Naive thymus-derived CD8-positive, alpha-beta T cell (primary cell): ENCODE data around the gene ABCG1. TPM values are rescaled to one million over a fixed set of nuclear protein-coding genes. Genes with fewer than 3 reads are reported as not detected.

Experiments
- ATAC-seq, 2 donors: fragments of 150-1000 bp; cut with Tn5 transposase in 1 of 2; sonication (Bioruptor Pico), chemical (Tn5 transposase) in 1 of 2; 1 replicate in 1 of 2; 2 replicates in 1 of 2; pipeline ENCODE4 v1.10.0; 2021; ENCODE audit warnings: mild to moderate bottlenecking in 2 of 2, moderate library complexity in 2 of 2
- POLR2A ChIA-PET: fragments of 350-600 bp; sonication (Branson Sonifier 250); formaldehyde crosslinking; loops from one replicate; lab custom pipeline; 2021; ENCODE audit warnings: antibody characterized with exemption; lab: Charles Lee
- DNase-seq, 10 donors: peaks; one replicate each; pipeline versions ENCODE4 v3.0.0 to v3.0.0-alpha.2; 2020 to 2022
- H3K27ac Mint-ChIP-seq, 10 donors: one replicate each; pipeline ENCODE4 v1.8.0; 2020 to 2022; ENCODE audit warnings: mild to moderate bottlenecking in 10 of 10, mixed read lengths in 10 of 10, moderate library complexity in 4 of 10, inconsistent platforms in 1 of 10
- H3K27me3 Mint-ChIP-seq, 5 donors: one replicate each; pipeline ENCODE4 v1.8.0; 2021 to 2022; ENCODE audit warnings: mixed read lengths in 5 of 5
- H3K36me3 Mint-ChIP-seq, 3 donors: one replicate each; pipeline ENCODE4 v1.8.0; 2020 to 2022; ENCODE audit warnings: mixed read lengths in 3 of 3, mild to moderate bottlenecking in 2 of 3, inconsistent platforms in 1 of 3
- H3K4me1 Mint-ChIP-seq, 4 donors: one replicate each; pipeline ENCODE4 v1.8.0; 2021 to 2022; ENCODE audit warnings: mixed read lengths in 4 of 4
- H3K4me3 Mint-ChIP-seq, 10 donors: one replicate each; pipeline ENCODE4 v1.8.0; 2020 to 2022; ENCODE audit warnings: mild to moderate bottlenecking in 10 of 10, mixed read lengths in 10 of 10, moderate library complexity in 6 of 10, inconsistent platforms in 1 of 10
- H3K9me3 Mint-ChIP-seq, 9 donors: one replicate each; pipeline ENCODE4 v1.8.0; 2020 to 2022; ENCODE audit warnings: mixed read lengths in 9 of 9, mild to moderate bottlenecking in 3 of 9, inconsistent platforms in 1 of 9, moderate library complexity in 1 of 9
- polyA plus RNA-seq, 3 donors: library from polyadenylated mRNA; unstranded; fragments of 300-500 nt; fragmentation: Illumina TruSeq; gene quantifications; one replicate each; pipeline ENCODE4 v1.2.3, GENCODE V29; 2021
- total RNA-seq, 8 experiments: library from RNA in 2 of 8; stranded (reverse) in 2 of 8; gene quantifications; one replicate each; pipeline ENCODE4 v1.2.3 and lab custom pipeline; 2021 to 2026

The ABCG1 gene
- total and polyA plus RNA-seq, 5 experiments from 2014 or later, result 0.93 to 17.5 (median 11.2) TPM

- Mint-ChIP-seq H3K36me3 (peaks cover 0 to 39% (median 6%) of the 10 kb centered on the region in 3 donors), H3K27ac (no peak overlapping the region), H3K4me1 (peaks cover 13 to 26% (median 23%) of the 10 kb centered on the region in 4 donors), H3K4me3 (no peak overlapping the region), H3K27me3 (no peaks in the 10 kb centered on the region), H3K9me3 (no peaks in the 10 kb centered on the region)
- DNase-seq, result no peak
- ATAC-seq, result no peak
- POLR2A ChIA-PET, result interaction anchor here (0.8 kb wide), 1 partner anchor 155 kb away, joined by 3 read pairs; no protein-coding TSS in a partner anchor
These were observed 53.4 kb downstream of the ABCG1 start for GRCh38 chr21:42272109-42272962.

DNA sequence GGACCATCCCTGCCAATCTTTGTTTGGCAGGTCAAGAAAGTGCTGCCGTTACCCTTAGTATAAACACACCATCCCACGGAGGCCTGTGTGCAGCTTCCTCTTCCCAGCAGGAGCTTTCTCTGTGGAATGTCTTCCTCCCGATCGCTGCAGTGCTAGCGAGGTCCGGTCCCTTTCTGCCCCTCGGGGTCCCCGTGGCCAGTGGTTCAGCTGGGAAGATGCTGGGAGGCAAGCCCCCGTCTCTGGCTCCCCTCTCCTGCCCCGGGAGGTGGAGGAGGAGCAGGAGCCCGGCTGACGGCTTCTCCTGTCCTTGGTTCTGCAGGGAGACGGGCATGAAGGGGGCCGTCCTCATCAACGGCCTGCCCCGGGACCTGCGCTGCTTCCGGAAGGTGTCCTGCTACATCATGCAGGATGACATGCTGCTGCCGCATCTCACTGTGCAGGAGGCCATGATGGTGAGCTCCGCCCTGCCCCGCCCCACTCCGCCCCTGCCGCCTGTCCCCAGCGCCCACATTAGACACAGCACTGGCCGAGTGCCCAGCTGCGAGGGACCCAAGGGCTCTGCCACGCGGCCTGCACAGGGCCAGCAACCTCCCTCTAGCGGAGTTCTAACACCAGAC is 54.2 kb downstream of the ABCG1 start:
- no peak overlapping the region for H3K27ac Mint-ChIP-seq
- DNase-seq (no peak), ATAC-seq (no peak)
- H3K27me3 Mint-ChIP-seq, result no peaks in the 10 kb centered on the region
- H3K4me3 Mint-ChIP-seq, result no peak overlapping the region
- POLR2A ChIA-PET, result no interaction called here
- no peaks in the 10 kb centered on the region for H3K9me3 Mint-ChIP-seq
- peaks cover 0 to 47% (median 8%) of the 10 kb centered on the region in 3 donors for H3K36me3 Mint-ChIP-seq
- peaks cover 9 to 19% (median 18%) of the 10 kb centered on the region in 4 donors for H3K4me1 Mint-ChIP-seq

- Mint-ChIP-seq H3K4me1 (peaks cover 0 to 6% (median 0%) of the 10 kb centered on the region in 4 donors), H3K27ac (no peak overlapping the region), H3K27me3 (no peaks in the 10 kb centered on the region), H3K36me3 (peaks cover 0 to 63% (median 10%) of the 10 kb centered on the region in 3 donors), H3K9me3 (no peaks in the 10 kb centered on the region), H3K4me3 (no peak overlapping the region)
- POLR2A ChIA-PET, result no interaction called here
- no peak for DNase-seq
- no peak for ATAC-seq
These were observed 57.1 kb downstream of the ABCG1 start for GRCh38 chr21:42276076-42276475.

DNA sequence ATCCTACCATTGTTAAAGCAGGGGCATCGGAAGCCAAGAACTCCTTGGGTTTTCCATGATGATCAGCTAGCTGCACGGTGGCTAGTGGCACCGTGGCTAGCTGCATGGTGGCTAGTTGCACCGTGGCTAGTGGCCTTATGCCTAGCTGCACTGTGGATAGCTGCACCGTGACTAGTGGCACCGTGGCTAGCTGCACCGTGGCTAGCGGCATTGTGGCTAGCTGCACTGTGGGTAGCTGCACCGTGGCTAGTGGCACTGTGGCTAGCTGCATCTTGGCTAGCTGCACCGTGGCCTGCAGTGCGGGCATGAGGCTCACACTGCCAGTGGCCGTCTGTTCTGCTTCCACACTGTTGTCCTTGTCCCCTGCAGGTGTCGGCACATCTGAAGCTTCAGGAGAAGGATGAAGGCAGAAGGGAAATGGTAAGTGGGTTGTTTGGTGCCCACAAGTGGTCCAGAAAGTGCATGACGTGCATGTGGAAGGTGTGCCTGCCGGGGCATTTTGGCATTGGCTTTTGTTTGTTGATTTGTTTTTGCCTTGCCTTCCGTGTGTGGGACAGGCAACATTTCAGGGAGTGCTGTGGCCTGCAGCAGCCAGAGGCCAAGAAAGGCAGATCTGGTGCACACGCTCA is 57.7 kb downstream of the ABCG1 start:
- ATAC-seq (no peak), DNase-seq (no peak)
- Mint-ChIP-seq H3K36me3 (peaks cover 0 to 57% (median 10%) of the 10 kb centered on the region in 3 donors), H3K9me3 (no peaks in the 10 kb centered on the region), H3K27ac (peak overlapping the region in 1 of 10 donors; percentile 67), H3K27me3 (no peaks in the 10 kb centered on the region), H3K4me3 (no peak overlapping the region), H3K4me1 (peaks cover 0 to 4% (median 0%) of the 10 kb centered on the region in 4 donors)
- POLR2A ChIA-PET, result no interaction called here

DNA sequence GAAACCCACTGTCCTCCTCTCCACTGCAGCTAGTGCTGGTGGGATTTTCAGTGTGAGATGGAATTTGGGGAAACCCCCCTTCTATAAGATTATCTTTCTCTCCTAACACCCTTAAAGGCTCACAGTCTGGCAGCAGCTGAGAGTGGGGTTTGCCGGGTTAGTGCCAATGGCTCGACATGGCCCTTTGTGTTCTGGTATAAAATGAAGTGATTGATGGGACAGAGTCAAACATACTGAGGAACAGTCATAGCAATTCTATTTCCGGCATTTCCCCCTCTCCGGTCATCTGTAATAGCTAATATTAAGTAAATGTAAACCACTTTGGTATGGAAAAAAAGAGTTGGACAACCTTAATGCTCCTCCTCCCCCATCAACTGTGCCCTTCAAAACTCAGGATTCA is 58.7 kb downstream of the ABCG1 start:
- peaks cover 0 to 4% (median 0%) of the 10 kb centered on the region in 4 donors for H3K4me1 Mint-ChIP-seq
- POLR2A ChIA-PET, result no interaction called here
- peaks cover 0 to 53% (median 10%) of the 10 kb centered on the region in 3 donors for H3K36me3 Mint-ChIP-seq
- ATAC-seq, result no peak
- no peak for DNase-seq
- peak overlapping the region in 3 of 10 donors; percentile 20 to 73 (median 21) for H3K27ac Mint-ChIP-seq
- H3K9me3 Mint-ChIP-seq, result no peaks in the 10 kb centered on the region
- H3K27me3 Mint-ChIP-seq, result no peaks in the 10 kb centered on the region
- H3K4me3 Mint-ChIP-seq, result no peak overlapping the region

DNA sequence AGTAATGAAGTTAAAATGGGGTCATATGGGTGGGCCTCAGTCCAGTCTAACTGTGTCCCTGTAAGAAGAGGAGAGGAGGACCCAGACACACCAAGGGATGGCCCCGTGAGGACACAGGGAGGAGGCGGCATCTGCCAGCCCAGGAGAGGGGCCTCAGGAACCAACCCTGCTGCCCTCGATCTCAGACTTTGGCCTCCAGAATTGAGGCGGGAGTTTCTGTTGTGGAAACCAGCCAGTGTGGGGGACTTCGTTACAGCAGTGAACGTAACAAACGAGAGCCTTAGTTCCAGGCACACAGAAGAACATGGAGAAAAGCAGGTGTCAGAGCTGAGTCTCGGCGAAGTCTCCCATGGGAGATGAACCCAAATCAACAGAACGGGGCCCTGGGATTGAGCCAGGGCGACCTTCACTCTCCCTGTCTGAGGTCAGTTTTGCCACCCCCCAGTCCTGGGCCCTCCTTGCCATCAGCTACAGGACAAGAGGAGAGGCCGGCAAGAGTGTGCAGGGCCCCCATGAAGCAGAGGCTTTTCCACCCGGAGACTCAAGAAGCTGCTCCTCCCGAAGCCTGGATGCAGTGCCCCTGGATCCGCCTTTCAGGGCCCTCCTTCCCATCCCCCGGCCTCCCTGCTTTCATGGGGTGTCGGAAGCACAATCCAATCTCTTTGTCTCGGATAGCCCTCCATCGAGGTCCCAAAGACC is 59.7 kb downstream of the ABCG1 start:
- ATAC-seq (no peak), DNase-seq (no peak)
- Mint-ChIP-seq H3K4me1 (peaks cover 0 to 4% (median under 1%) of the 10 kb centered on the region in 4 donors), H3K4me3 (no peak overlapping the region), H3K9me3 (no peaks in the 10 kb centered on the region), H3K27me3 (no peaks in the 10 kb centered on the region), H3K27ac (peak overlapping the region in 1 of 10 donors; percentile 73), H3K36me3 (peaks cover 0 to 56% (median 9%) of the 10 kb centered on the region in 3 donors)
- POLR2A ChIA-PET, result no interaction called here

GRCh38 chr21:42279341-42279871 is 60.5 kb downstream of the ABCG1 start:
- Mint-ChIP-seq H3K4me1 (peaks cover 0 to 4% (median under 1%) of the 10 kb centered on the region in 4 donors), H3K36me3 (peaks cover 0 to 49% (median 8%) of the 10 kb centered on the region in 3 donors), H3K4me3 (no peak overlapping the region), H3K27me3 (no peaks in the 10 kb centered on the region), H3K9me3 (no peaks in the 10 kb centered on the region), H3K27ac (no peak overlapping the region)
- ATAC-seq (no peak), DNase-seq (no peak)
- POLR2A ChIA-PET, result no interaction called here

DNA sequence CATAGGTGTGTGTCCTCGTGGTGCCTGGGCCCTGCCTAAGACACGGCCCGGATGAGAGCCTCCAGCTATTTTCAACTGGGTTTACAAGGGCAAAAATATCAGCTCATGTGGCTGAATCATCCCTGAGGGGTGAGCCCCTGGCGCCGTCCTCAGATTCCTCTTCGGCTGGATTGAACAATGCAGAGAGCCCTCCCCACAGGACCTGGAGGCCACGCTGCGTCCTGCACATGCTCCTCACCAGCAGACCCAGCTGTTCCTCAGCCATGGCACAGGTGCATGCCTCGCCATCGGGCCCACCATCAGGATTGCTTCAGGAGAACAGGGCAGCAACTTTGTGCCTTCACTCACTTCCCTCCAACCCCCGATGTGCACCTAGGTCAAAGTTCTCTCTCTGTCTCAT is 60.9 kb downstream of the ABCG1 start:
- POLR2A ChIA-PET, result no interaction called here
- Mint-ChIP-seq H3K36me3 (peaks cover 0 to 46% (median 10%) of the 10 kb centered on the region in 3 donors), H3K27ac (peak overlapping the region in 1 of 10 donors; percentile 41), H3K9me3 (no peaks in the 10 kb centered on the region), H3K27me3 (no peaks in the 10 kb centered on the region), H3K4me1 (peaks cover 0 to 4% (median under 1%) of the 10 kb centered on the region in 4 donors), H3K4me3 (no peak overlapping the region)
- DNase-seq (no peak), ATAC-seq (no peak)

GRCh38 chr21:42280356-42281180 is 61.6 kb downstream of the ABCG1 start:
- no peak for DNase-seq
- peaks cover 0 to 46% (median 7%) of the 10 kb centered on the region in 3 donors for H3K36me3 Mint-ChIP-seq
- H3K27me3 Mint-ChIP-seq, result no peaks in the 10 kb centered on the region
- POLR2A ChIA-PET, result no interaction called here
- H3K27ac Mint-ChIP-seq, result peak overlapping the region in 1 of 10 donors; percentile 41
- no peak for ATAC-seq
- no peak overlapping the region for H3K4me3 Mint-ChIP-seq
- H3K4me1 Mint-ChIP-seq, result peaks cover 0 to 4% (median under 1%) of the 10 kb centered on the region in 4 donors
- H3K9me3 Mint-ChIP-seq, result no peaks in the 10 kb centered on the region

DNA sequence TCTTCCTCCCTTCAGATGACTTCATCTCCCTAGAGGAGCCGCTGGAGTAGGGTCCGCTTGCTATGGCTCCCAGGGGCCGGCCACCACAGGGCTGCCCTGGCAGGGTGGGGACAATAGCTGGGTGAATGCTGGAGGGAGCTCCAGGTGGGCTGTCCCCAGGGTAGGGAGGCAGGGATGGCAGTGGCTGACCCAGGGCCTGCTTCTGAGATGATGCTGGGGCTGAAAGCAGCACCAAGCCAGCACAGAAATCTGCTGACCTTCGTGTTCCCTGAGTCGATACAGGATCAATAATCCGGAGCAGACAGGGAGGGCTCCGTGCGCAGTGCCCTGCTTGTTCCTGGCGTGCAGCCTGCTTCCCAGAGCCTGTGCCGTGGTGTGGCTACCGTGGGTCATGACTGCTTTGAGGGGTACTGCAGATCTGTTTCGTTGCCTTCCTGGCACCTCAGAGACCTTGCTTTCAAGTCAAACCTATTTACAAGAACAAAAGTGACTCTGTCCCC is 62.3 kb downstream of the ABCG1 start:
- no peak overlapping the region for H3K27ac Mint-ChIP-seq
- peaks cover 0 to 6% (median 3%) of the 10 kb centered on the region in 4 donors for H3K4me1 Mint-ChIP-seq
- peaks cover 0 to 52% (median 13%) of the 10 kb centered on the region in 3 donors for H3K36me3 Mint-ChIP-seq
- POLR2A ChIA-PET, result no interaction called here
- ATAC-seq (no peak), DNase-seq (no peak)
- H3K9me3 Mint-ChIP-seq, result no peaks in the 10 kb centered on the region
- no peaks in the 10 kb centered on the region for H3K27me3 Mint-ChIP-seq
- H3K4me3 Mint-ChIP-seq, result no peak overlapping the region

DNA sequence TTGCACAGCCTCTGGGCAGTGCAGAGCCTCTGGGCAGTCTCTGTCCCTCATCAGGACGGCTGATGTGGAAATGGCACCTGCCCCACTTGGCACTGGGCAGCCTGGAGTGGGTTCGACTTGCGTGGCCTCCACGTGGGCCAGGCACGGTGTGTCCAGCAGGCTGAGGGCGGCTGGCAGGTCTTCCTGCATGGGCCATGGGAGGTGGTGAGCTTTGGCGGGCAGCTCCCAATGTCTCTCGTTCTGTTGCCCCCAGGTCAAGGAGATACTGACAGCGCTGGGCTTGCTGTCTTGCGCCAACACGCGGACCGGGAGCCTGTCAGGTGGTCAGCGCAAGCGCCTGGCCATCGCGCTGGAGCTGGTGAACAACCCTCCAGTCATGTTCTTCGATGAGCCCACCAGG is 63.1 kb downstream of the ABCG1 start:
- ATAC-seq, result no peak
- Mint-ChIP-seq H3K36me3 (peaks cover 0 to 54% (median 17%) of the 10 kb centered on the region in 3 donors), H3K4me1 (peaks cover 0 to 13% (median 3%) of the 10 kb centered on the region in 4 donors), H3K9me3 (no peaks in the 10 kb centered on the region), H3K4me3 (no peak overlapping the region), H3K27me3 (no peaks in the 10 kb centered on the region), H3K27ac (peak overlapping the region in 1 of 10 donors; percentile 17)
- no peak for DNase-seq
- POLR2A ChIA-PET, result no interaction called here
